GM18907 (cell line): ENCODE data around the gene RAB11FIP5.

Experiments
- ATAC-seq: cut with Tn5 transposase; IDR thresholded peaks from one replicate; pipeline ENCODE4 v1.9.1; 2021; ENCODE audit warnings: mild to moderate bottlenecking, moderate library complexity; ENCODE audit not compliant: unreplicated experiment

The RAB11FIP5 gene

DNA sequence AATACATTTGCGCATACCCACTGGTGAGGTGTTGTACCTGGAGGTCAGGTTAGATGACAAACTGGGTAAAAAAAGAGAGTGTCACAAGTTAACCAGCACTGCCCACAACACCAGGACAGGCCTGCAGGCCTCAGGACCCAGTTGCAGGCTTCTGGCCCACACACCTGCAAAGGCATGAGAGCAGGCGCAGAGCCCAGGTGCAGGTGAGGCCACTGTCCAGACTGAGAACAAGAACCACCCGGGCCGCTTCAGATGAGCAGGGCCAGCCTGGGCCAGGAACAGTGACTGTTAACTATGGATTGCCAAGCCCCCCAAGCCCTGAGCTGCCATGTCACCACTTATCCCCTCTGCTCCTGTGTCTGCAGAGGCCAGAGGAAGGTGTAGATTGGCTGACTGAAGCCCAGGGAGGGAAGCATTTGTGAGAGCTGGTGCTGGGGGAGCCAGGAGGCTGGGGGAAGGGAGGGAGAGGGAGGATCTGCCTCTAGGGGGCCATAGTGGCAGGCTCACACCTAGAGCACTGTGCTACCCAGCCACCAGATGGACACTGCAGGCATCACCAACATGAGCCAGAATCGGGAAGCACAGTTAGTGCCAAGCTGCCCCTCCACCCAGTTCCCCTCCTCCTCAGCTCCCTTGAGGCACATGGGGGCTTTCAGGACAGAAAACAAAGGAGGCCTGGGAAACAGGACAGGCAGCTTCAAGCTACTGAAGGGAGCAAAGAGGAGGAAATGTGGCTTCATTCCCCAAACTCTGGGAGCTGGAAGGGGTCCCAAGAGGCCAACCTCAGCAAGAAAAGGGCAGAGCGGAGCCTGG, 76.6 kb downstream of the RAB11FIP5 start:
- no peak for ATAC-seq

DNA sequence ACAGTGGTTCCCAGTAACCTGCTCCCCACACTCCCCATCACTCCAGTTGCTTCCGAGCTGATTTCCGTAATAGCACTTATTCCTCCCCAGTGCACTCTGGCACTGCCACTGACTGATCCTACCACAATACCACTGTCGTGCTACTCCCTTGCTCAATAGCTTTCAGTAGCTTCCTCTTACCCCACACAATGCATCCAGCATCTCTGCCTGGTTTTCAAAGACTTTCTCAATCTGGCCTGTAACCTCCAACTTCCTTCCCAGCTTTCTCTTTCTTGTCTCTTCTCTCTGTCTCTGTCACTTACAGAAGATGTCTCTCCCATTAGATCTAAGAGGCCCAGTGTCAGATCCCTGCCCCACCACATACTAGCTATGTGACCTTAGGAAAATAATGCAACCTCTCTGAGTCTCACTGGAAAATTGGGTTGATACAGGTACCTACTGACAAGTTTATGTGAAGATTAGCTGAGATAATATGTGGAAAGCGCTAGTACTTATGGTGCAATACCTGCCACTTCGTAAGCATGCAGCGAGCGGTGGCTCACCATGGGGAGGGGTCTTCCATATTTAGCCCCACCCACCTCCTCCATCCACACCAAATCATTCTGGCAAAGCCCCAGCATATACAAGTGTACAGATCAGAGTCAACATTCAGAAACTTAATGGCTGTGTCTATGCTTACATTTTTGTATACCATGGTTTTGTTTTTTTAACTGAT, 77.9 kb downstream of the RAB11FIP5 start:
- no peak for ATAC-seq

DNA sequence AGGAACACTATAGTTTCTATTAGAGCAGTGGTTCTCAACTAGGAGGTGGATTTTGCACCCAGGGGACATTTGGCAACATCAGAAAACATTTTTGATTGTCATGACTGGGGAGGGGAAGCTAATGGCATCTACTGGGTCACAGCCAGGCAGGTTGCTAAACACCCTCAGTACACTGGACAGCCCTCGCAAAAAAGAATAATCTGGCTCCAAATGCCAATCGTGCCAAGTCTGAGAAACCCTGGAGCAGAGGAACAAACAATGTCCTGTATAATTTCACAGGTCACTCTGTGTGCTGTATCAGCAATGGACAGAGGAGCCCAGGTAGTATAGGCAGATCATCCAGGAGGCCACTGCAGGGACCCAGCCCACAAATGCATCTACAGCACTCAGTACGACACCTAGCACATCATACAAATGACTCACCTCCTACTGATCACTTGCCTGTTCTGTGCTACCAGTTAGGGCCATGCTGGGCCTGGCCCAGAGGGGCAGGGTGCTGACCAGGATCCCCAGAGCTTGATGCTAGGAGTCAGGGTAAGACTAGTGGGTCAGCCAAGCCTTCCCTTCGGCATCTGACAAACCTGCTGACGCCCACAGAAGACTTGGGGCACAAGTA, 78.9 kb downstream of the RAB11FIP5 start:
- ATAC-seq: no peak

DNA sequence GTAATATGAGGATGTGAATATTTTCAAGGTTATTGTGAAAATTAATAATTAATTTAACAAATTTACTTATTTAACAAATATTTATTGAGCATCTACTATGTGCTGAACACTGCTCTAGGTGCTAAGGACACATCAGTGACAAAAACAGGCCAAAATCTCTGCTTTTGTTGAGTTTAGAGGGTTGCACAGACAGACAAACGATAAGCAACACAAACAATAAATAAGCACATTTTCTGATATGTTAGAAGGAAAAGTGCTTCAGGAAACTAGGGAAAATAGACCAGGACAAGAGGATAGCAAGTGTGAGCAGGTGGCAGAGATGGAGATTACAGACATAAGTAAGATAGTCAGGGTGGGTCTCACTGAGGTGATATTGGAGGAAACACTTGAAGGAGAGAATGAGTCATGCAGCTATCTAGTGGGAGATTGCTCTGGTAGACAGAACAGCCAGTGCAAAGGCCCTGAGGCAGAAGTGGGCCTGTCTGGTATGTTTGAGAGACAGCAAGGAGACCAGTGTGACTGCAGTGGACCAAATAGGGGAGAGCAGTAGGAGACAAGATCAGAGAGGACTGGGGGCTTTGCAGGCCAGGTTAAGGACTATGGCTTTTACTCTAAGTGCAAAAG, 79.5 kb downstream of the RAB11FIP5 start:
- no peak for ATAC-seq

DNA sequence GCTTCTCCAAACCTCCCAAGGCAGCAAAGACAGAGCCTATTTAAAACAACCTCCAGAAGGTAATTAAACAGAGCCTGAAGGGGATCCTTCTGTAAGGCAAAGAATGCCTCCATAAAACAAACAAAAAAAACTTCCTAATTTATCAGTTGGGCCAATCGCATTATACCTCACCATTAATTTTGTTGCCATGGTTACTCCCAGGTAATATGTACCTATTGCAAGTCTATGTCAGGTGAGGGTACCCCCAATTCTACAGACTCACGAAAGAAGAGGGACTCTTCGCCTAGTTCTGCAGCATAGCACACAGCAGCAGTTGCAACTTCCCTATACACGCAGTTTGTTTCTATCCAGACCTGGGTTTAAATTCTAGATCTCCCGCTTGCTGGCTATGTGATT, 80.0 kb downstream of the RAB11FIP5 start:
- no peak for ATAC-seq

DNA sequence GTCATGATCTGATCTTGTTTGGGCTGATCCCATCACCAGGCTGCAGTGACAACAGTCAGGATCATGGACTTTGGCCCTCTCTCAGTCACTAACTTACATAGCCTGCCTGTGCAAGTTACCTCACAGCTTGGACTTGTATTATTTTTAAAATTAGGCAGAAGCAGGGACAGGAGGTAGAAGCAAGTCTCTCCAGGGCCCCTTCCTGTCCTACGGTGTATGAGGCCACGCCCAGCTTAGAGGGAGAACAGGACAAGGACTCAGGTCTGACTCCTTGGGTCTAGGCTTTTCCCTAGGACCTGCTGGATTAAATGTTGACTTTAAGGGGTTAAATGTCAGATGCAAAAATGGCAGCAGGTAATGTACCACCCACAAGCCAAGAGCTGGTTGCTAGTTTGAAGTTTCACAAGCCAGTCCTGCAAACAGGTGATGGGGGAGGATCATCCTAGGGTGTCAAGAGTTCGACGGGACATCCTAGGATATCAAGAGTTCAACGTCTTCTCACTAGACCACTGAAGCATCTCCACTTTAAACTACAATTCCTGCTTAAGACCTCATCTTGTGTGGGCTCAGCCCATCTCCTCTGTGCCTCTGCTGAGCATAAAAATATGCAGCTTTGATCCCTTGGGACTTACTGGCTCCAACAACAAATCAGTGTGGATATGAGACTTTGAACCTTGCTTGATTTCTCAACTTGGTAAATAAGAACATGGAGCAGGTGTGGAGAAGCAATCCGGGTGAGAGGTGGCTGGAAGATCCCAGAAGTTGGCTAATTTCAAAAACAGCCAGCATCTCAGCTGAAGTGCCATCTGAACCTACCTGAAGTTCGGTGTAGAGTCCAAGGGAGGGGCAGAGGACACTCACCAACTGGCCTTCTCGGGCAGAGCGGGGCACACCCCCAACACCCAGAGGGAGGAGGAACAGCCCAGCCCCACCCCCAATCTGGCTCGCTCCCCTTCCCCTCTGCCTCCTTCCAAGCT, 80.7 kb downstream of the RAB11FIP5 start:
- no peak for ATAC-seq

DNA sequence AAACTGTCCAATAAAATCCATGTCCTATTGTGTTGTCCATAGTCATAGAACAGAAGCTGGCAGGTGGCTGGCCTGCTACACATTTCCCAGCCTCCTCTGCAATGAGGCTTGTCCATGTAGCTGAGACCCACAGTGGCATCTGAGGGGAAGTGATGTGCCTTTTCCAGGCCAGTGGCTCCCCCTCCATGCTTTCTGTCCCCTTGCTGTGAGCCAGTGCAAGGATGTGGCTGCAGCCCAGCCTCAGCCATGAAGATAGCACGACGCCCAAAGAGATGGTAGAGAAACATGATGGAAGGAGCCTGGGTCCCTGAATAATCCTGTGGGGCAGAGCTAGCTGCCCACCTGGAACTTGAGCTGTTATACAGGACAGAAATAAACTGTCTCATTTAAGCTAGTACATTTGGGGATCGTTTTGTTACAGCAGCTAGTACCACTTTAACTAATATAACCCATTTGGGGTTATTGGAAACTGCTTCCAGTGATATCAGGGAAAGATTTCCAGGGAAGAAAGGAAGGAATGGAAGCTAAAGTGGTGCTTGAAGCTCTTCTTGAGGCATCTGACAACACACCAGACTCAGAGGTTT, 81.6 kb downstream of the RAB11FIP5 start:
- ATAC-seq: no peak

DNA sequence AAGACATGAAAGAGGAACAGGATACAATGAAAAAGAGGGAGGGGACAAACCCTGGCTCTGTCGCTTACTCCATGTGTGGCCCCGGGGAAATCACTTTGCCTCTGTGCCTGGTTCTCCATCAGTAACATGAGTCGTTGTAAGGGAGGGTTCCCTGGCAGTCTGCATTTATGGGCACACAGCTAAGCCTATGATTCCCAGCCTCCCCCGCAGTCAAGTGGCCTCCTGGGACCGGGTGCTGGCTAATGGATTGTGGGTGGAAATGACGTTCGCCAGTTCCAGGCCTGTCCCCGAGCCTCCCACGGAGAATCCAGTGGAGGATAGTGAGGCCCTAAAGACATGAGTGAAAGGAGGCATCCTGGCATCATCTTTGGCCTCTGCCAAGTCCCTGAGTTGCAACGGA, 83.9 kb downstream of the RAB11FIP5 start:
- no peak for ATAC-seq

DNA sequence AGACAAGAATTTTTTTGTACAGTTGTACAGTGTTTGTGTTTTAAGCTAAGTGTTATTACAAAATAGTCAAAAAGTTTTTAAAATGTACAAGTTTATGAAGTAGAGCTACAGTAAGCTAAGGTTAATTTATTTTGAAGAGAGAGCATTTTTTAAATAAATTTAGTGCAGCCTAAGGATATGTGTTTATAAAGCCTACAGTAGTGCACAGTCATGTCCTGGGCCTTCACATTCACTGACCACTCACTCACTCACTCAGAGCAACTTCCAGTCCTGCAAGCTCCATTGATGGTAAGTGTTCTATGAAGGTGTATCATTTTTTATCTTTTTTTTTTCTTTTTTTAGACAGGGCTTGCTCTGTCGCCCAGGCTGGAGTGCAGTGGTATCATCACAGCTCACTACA, 85.4 kb downstream of the RAB11FIP5 start:
- no peak for ATAC-seq

DNA sequence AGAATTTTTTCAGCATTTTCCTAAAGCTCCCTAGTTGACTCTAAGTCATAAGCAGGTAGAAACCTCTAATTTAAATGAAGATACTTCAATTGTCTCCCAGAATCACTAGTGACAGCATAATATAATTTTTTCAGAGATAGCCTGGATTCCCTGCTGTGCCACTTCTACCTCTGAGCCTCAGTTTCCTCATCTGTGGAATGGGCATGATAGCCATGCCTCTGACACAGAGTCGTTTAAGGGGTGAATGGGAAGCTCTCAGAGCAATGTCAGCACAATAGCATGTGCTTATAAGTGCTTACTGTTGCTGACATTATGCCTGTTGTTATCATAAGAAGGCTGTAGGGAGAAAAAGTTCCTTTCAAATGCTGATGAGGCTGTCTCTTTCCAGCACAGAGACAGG, 89.3 kb downstream of the RAB11FIP5 start:
- ATAC-seq: no peak
